ENCODE data around the gene CEACAM21.

CEACAM21 gene

DNA sequence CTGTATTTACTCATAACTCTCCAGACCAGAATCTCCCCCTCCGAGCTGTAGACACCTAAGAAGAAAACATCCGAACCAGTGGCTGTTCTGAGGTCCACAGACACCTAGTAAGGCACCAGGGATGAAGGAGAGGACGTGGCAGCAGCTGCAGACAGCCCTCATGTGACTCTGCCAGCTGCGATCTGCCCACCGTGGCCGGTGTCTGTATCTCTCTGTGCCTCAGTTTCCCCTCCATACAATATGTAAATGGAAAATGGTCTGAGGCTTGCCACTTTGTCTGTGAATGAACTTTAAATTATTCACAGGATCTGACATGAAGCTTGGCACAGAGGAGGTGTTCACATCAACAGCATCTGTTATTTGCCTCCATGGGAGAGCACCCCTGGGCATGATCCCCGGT lies 48.5 kb downstream of the CEACAM21 start:
- POLR2A ChIA-PET (ENCODE audit: low non-redundant PET) = no interaction called here
- TF ChIP-seq, protein P1, sequence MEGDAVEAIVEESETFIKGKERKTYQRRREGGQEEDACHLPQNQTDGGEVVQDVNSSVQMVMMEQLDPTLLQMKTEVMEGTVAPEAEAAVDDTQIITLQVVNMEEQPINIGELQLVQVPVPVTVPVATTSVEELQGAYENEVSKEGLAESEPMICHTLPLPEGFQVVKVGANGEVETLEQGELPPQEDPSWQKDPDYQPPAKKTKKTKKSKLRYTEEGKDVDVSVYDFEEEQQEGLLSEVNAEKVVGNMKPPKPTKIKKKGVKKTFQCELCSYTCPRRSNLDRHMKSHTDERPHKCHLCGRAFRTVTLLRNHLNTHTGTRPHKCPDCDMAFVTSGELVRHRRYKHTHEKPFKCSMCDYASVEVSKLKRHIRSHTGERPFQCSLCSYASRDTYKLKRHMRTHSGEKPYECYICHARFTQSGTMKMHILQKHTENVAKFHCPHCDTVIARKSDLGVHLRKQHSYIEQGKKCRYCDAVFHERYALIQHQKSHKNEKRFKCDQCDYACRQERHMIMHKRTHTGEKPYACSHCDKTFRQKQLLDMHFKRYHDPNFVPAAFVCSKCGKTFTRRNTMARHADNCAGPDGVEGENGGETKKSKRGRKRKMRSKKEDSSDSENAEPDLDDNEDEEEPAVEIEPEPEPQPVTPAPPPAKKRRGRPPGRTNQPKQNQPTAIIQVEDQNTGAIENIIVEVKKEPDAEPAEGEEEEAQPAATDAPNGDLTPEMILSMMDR (conservative IDR thresholded peaks at IDR 0.05; ENCODE audit: low read depth) = no peak
- CTCF ChIA-PET = no interaction called here
- DNase-seq (ENCODE audit: low spot score) = no peak
- H3K27ac ChIP-seq = no peak overlapping the region

DNA sequence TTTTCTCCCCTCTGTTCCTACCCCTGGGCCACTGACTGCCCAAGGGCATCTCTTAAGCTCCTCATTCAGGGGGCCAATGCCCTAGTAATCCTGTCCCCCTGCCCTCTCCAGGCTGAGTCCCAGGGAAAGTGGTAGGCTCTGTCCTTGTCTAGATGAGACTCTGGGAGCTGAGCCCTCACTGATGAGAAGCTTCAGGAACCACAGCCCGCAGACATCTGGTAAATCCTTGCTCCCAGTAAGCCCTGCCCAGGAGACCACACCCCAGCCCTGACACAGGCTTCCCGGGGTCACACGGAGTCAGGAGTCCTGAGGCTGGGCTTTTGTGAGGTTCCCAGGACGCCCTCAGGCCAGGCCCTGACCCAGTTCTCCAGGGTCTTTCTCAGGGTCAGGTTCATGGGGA lies 49.0 kb downstream of the CEACAM21 start:
- H3K27ac ChIP-seq = no peak overlapping the region
- CTCF ChIA-PET = no interaction called here
- DNase-seq (ENCODE audit: low spot score) = no peak
- TF ChIP-seq, protein P1 (conservative IDR thresholded peaks at IDR 0.05; ENCODE audit: low read depth) = no peak
- POLR2A ChIA-PET (ENCODE audit: low non-redundant PET) = no interaction called here

DNA sequence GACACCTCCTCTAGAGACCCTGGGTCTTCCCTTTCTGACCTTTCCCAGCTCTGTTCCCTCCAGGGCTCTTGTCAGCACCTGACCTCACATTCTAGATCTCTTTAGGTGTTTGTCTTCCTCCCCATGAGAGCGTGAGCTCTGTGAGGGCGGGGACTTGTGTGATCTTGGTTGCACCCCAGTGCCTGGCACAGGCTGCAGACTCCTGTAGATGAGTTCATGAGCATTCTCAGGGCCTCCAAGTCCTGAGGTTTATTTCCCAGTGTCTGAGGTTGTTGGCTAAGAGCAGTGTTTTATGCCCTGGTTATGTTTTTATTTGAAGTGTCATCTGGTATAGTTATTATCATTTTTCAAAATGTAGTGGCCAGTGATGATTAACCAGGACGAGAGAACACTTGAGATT lies 50.3 kb downstream of the CEACAM21 start:
- H3K27ac ChIP-seq = no peak overlapping the region
- TF ChIP-seq, protein P1 (conservative IDR thresholded peaks at IDR 0.05; ENCODE audit: low read depth) = no peak
- ChIA-PET CTCF (interaction anchor here (0.6 kb wide), 1 partner anchor 127 kb away, joined by 3 read pairs; no protein-coding TSS in a partner anchor), POLR2A (ENCODE audit: low non-redundant PET) (no interaction called here)
- no peak for DNase-seq (ENCODE audit: low spot score)

DNA sequence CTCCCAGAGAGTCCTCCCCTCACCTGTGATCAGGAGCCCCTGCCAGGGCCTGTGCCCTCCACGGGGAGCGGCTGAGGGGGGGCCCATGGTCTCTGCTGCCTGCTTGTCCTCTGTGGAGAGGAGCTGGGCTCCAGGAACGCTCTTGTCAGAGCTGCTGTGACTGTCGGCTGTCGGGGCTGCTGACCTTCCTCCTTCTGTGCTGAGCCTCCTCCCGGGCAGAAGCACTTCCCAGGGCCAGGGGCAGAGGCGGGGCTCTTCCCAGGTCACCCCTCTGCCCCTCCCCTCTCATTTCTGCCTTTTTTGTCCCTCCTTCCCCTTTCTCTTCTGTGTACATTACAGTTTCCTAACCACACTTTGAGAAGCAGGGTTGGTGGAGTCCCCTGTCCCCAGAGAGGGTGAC lies 50.9 kb downstream of the CEACAM21 start, which contains the start of gene CEACAM4:
CEACAM4 (minus strand) TSS at position 198 of the 400 bp plus-strand sequence; CDS start at position 87, 111 bp downstream.
- no peak within 1 kb of the TSS for H3K27ac ChIP-seq
- TF ChIP-seq, protein P1 (conservative IDR thresholded peaks at IDR 0.05; ENCODE audit: low read depth) = no peak
- ChIA-PET POLR2A (ENCODE audit: low non-redundant PET) (no interaction called here), CTCF (interaction anchor here (0.6 to 0.7 kb wide), 2 partner anchors 22 to 126 kb away, joined by 3 to 4 read pairs; no protein-coding TSS in a partner anchor)
- DNase-seq (ENCODE audit: low spot score) = no peak

DNA sequence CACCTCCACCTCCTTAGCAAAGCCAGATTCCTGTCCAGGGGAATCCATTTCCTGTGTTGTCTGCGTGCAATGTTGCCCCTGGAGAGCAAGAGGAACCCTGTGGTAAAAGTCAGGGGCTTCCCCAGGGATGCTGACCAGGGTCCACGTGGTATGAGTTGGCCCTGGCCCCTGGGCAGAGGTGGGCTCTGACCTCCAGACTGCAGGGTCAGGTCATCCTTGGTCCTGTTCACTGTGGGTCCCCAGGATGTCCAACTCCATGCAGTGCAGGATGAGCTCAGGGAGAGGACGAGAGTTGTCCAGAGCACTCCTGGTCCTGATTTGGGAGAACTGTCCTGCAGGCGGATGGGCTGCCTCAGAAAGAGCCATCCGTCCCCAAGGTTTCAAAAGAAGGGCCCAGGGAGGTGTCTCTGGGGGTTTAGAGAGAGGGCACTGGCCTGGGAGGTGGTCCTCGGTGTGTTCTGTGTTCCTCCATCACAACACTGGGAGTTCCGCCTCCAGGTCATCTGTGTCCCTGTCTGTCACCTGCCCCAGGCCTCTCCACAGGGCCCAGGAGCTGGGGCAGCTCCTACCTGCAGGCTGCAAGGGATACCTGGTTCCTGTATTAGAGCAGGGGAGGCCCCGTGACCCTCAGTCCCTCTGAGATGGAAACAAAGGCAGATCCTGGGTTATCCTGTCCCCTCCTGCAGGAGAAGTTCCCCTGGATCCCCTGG lies 52.2 kb downstream of the CEACAM21 start:
- TF ChIP-seq, protein P1 (conservative IDR thresholded peaks at IDR 0.05; ENCODE audit: low read depth) = no peak
- POLR2A ChIA-PET (ENCODE audit: low non-redundant PET) = no interaction called here
- DNase-seq (ENCODE audit: low spot score) = no peak
- H3K27ac ChIP-seq = no peak overlapping the region
- CTCF ChIA-PET = no interaction called here

All from RWPE1 (cell line).